IPS-15b (cell line): ENCODE data around the gene ANKS1B.

ENCODE experiments used
- H3K27me3 ChIP-seq: one replicate; pipeline ENCODE4 v1.6.1; 2013; ENCODE audit warnings: low read length; ENCODE audit not compliant: control insufficient read depth, insufficient read depth
- H3K36me3 ChIP-seq: one replicate; pipeline ENCODE4 v1.6.1; 2013; ENCODE audit warnings: low read length; ENCODE audit not compliant: control insufficient read depth, insufficient read depth
- H3K4me1 ChIP-seq: one replicate; pipeline ENCODE4 v1.6.1; 2013; ENCODE audit warnings: mild to moderate bottlenecking, low read length; ENCODE audit not compliant: control insufficient read depth, insufficient read depth
- H3K4me3 ChIP-seq: one replicate; pipeline ENCODE4 v1.5.1; 2013; ENCODE audit warnings: low read depth, low read length
- H3K9ac ChIP-seq: one replicate; pipeline ENCODE4 v1.6.1; 2013; ENCODE audit warnings: low read depth, mild to moderate bottlenecking, low read length
- H3K9me3 ChIP-seq: one replicate; pipeline ENCODE4 v1.6.1; 2013; ENCODE audit warnings: mild to moderate bottlenecking, low read length; ENCODE audit not compliant: control insufficient read depth, insufficient read depth

Gene ANKS1B

GRCh38 chr12:98799146-98799810 is 1185.5 kb downstream of the ANKS1B start:
- no peak overlapping the region for H3K9ac ChIP-seq
- no peaks in the 10 kb centered on the region for H3K36me3 ChIP-seq
- H3K9me3 ChIP-seq, result no peaks in the 10 kb centered on the region
- H3K4me1 ChIP-seq, result no peaks in the 10 kb centered on the region
- no peaks in the 10 kb centered on the region for H3K27me3 ChIP-seq
- H3K4me3 ChIP-seq, result no peak overlapping the region

DNA sequence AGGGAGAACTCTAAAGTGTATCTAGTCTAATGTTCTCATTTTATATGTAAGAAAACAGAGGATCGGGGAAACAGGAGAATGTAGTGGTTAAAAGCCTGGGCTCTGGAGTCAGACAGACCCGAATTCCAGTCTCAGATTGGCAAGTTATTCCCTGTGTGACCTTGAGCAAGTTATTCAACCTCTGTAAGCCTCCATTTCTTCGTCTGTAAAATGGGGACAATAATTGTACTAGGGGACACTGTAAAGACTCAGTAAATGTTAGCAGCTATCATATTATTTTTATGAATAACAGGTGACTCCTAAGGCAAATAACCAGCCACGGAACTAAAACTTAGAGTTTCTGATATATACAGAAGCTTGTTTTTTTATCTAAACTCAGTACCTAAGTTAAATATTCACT is 1187.5 kb downstream of the ANKS1B start:
- H3K9me3 ChIP-seq, result no peaks in the 10 kb centered on the region
- no peaks in the 10 kb centered on the region for H3K27me3 ChIP-seq
- no peaks in the 10 kb centered on the region for H3K36me3 ChIP-seq
- H3K9ac ChIP-seq, result no peak overlapping the region
- no peak overlapping the region for H3K4me3 ChIP-seq
- H3K4me1 ChIP-seq, result no peaks in the 10 kb centered on the region

DNA sequence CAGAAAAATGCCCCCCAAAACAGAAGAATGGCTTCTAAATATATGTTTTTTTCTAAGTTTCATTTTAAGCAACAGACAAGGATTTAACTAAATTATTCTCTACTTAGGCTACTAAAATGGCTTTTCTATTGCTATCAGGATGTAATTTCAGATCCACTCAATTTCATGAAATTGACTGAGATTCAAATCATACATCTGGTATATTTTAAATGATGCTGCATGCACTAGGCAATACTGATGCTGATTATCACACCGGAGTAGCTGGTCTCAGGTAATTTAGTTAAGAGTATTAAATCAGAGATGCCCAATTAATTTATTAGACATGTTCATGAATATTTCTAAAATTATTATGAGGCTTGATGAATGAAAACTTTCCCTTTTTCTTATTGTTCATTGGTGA is 1188.0 kb downstream of the ANKS1B start:
- Histone ChIP-seq H3K9me3 (no peaks in the 10 kb centered on the region), H3K27me3 (no peaks in the 10 kb centered on the region), H3K4me1 (no peaks in the 10 kb centered on the region), H3K4me3 (no peak overlapping the region), H3K9ac (no peak overlapping the region), H3K36me3 (no peaks in the 10 kb centered on the region)

DNA sequence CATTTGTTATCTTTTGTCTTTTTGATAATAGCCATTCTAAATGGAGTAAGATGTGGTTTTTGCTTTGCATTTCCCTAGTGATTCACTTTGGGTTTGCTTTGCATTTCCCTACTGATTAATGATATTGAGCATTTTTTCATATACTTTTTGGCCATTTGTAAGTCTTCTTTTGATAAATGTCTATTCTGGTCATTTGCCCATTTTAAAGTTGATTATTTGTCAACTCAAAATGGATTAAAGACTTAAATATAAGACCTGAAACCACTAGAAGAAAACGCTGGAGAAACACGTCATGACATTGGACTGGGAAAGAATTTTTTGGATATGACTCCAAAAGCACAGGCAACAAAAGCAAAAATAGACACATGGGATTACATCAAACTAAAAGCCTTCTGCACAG is 1191.6 kb downstream of the ANKS1B start:
- no peaks in the 10 kb centered on the region for H3K36me3 ChIP-seq
- H3K9ac ChIP-seq, result no peak overlapping the region
- H3K4me1 ChIP-seq, result no peaks in the 10 kb centered on the region
- no peaks in the 10 kb centered on the region for H3K9me3 ChIP-seq
- H3K4me3 ChIP-seq, result no peak overlapping the region
- H3K27me3 ChIP-seq, result no peaks in the 10 kb centered on the region

DNA sequence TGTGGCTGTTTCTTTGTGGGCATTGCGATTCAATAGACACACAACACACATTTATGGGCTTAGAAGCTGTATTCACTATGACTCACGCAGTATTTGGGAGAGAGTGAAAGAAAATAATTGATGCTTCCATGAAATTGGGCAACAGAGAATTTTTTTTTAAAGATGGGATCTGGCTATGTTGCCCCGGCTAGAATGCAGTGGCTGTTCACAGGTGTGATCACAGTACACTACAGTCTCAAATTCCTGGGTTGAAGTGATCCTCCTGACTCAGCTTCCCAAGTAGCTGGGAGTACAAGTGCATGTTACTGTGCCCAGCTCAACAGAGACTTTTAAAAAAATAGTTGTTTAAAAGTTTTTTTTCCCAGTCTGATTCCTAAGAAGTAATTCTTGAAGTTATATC is 1193.3 kb downstream of the ANKS1B start:
- Histone ChIP-seq H3K27me3 (no peaks in the 10 kb centered on the region), H3K9ac (no peak overlapping the region), H3K4me1 (no peaks in the 10 kb centered on the region), H3K9me3 (no peaks in the 10 kb centered on the region), H3K36me3 (no peaks in the 10 kb centered on the region), H3K4me3 (no peak overlapping the region)

- no peaks in the 10 kb centered on the region for H3K27me3 ChIP-seq
- no peak overlapping the region for H3K9ac ChIP-seq
- no peaks in the 10 kb centered on the region for H3K4me1 ChIP-seq
- H3K4me3 ChIP-seq, result no peak overlapping the region
- no peaks in the 10 kb centered on the region for H3K9me3 ChIP-seq
- no peaks in the 10 kb centered on the region for H3K36me3 ChIP-seq
Observed at GRCh38 chr12:98788396-98788795, 1196.3 kb downstream of the ANKS1B start.

- H3K27me3 ChIP-seq, result no peaks in the 10 kb centered on the region
- H3K4me3 ChIP-seq, result no peak overlapping the region
- H3K36me3 ChIP-seq, result no peaks in the 10 kb centered on the region
- H3K9me3 ChIP-seq, result no peaks in the 10 kb centered on the region
- no peak overlapping the region for H3K9ac ChIP-seq
- no peaks in the 10 kb centered on the region for H3K4me1 ChIP-seq
Observed at GRCh38 chr12:98786653-98787052, 1198.1 kb downstream of the ANKS1B start.

- Histone ChIP-seq H3K4me3 (no peak overlapping the region), H3K4me1 (no peaks in the 10 kb centered on the region), H3K9me3 (no peaks in the 10 kb centered on the region), H3K36me3 (no peaks in the 10 kb centered on the region), H3K9ac (no peak overlapping the region), H3K27me3 (no peaks in the 10 kb centered on the region)
Observed at GRCh38 chr12:98783420-98783819, 1201.3 kb downstream of the ANKS1B start.

- Histone ChIP-seq H3K36me3 (no peaks in the 10 kb centered on the region), H3K4me1 (no peaks in the 10 kb centered on the region), H3K9me3 (no peaks in the 10 kb centered on the region), H3K9ac (no peak overlapping the region), H3K4me3 (no peak overlapping the region), H3K27me3 (no peaks in the 10 kb centered on the region)
Observed at GRCh38 chr12:98780261-98780660, 1204.5 kb downstream of the ANKS1B start.

- Histone ChIP-seq H3K9ac (no peak overlapping the region), H3K4me3 (no peak overlapping the region), H3K9me3 (no peaks in the 10 kb centered on the region), H3K27me3 (no peaks in the 10 kb centered on the region), H3K36me3 (no peaks in the 10 kb centered on the region), H3K4me1 (no peaks in the 10 kb centered on the region)
Observed at GRCh38 chr12:98772818-98773217, 1211.9 kb downstream of the ANKS1B start.

DNA sequence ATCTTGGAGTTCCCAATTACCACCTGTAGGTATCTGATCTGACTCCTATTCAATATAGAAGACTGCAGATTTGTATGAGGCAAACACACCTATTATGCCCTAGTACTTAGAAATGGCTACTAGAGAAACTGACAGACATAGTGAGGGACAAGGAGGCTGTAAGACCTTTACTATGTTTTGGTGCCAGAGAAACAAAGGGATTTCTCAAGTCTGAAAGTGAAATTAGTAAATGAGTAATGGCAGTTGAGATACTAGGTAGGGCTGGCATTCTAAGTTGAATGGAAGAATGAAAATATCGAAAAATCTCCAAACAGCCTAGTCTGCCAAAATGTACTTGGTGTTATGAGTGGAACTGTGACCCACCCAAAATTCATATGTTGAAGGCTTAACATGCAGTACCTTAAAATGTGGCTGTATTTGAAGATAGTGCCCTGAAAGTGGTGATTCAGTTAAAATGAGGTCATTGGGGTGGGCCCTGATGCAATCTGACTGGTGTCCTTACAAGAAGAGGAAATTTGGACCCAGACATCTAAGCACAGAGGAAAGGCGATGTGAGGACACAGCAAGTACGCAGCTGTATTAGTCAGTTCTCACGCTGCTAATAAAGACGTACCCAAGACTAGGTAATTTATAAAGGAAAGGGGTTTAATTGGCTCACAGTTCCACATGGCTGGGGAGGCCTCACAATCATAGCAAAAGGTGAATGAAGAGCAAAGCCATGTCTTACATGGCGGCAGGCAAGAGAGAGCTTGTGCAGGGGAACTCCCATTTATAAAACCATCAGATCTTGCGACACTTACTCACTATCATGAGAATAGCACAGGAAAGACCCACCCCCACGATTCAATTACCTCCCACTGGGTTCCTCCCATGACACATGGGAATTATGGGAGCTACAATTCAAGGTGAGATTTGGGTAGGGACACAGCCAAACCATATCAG is 1212.7 kb downstream of the ANKS1B start:
- no peaks in the 10 kb centered on the region for H3K9me3 ChIP-seq
- no peaks in the 10 kb centered on the region for H3K27me3 ChIP-seq
- no peaks in the 10 kb centered on the region for H3K4me1 ChIP-seq
- no peak overlapping the region for H3K9ac ChIP-seq
- no peak overlapping the region for H3K4me3 ChIP-seq
- no peaks in the 10 kb centered on the region for H3K36me3 ChIP-seq

- H3K4me1 ChIP-seq, result no peaks in the 10 kb centered on the region
- no peak overlapping the region for H3K4me3 ChIP-seq
- H3K36me3 ChIP-seq, result no peaks in the 10 kb centered on the region
- H3K27me3 ChIP-seq, result no peaks in the 10 kb centered on the region
- no peaks in the 10 kb centered on the region for H3K9me3 ChIP-seq
- H3K9ac ChIP-seq, result no peak overlapping the region
Observed at GRCh38 chr12:98770230-98770629, 1214.5 kb downstream of the ANKS1B start.
